ENCODE data around the gene VCL. TPM values are rescaled to one million over a fixed set of nuclear protein-coding genes. Genes with fewer than 3 reads are reported as not detected.

Gene VCL
- total RNA-seq, 2 donors from 2014 or later: 109 to 214 TPM

GRCh38 chr10:74123081-74123480, 125.2 kb downstream of the VCL start:
- no peak for TF ChIP-seq CTCF (conservative IDR thresholded peaks at IDR 0.05)
- Histone ChIP-seq H3K9ac (ENCODE audit: extremely low read depth, low read length, poor library complexity, severe bottlenecking) (no peak overlapping the region), H3K27ac (ENCODE audit: low read depth, low read length) (no peak overlapping the region), H3K27me3 (ENCODE audit: control insufficient read depth, insufficient read depth, low read length, poor library complexity, severe bottlenecking) (no peaks in the 10 kb centered on the region), H3K9me3 (ENCODE audit: control insufficient read depth, low read length) (no peaks in the 10 kb centered on the region), H3K4me1 (ENCODE audit: control insufficient read depth, insufficient read depth, low read length) (peaks cover 4% of the 10 kb centered on the region), H3K4me3 (ENCODE audit: low read length) (no peak overlapping the region), H3K36me3 (ENCODE audit: control insufficient read depth, insufficient read depth, low read length) (peaks cover 90% of the 10 kb centered on the region)
- no peak overlapping the region for H3K4me3 Mint-ChIP-seq
- no peak for DNase-seq
- H3K9me3 Mint-ChIP-seq: no peaks in the 10 kb centered on the region
- peaks cover 70% of the 10 kb centered on the region for H3K36me3 Mint-ChIP-seq (ENCODE audit: low read depth)
- WGBS, 2 experiments (ENCODE audit: insufficient coverage in 1 of 2, insufficient read length in 1 of 2): 43 to 71% methylated on average over 1 of the region's 1 CpG
- no peak overlapping the region for H3K27ac Mint-ChIP-seq
- no peaks in the 10 kb centered on the region for H3K27me3 Mint-ChIP-seq (ENCODE audit: insufficient read depth)
- H3K4me1 Mint-ChIP-seq: peaks cover 6% of the 10 kb centered on the region

GRCh38 chr10:74133923-74134820, 136.3 kb downstream of the VCL start:
- DNase-seq: no peak
- TF ChIP-seq CTCF (conservative IDR thresholded peaks at IDR 0.05): no peak
- no peaks in the 10 kb centered on the region for H3K9me3 ChIP-seq (ENCODE audit: control insufficient read depth, low read length)
- Mint-ChIP-seq H3K27me3 (ENCODE audit: insufficient read depth) (no peaks in the 10 kb centered on the region), H3K36me3 (ENCODE audit: low read depth) (peaks cover 59% of the 10 kb centered on the region), H3K4me1 (no peaks in the 10 kb centered on the region), H3K27ac (no peak overlapping the region), H3K9me3 (no peaks in the 10 kb centered on the region), H3K4me3 (no peak overlapping the region)
- 94 to 100% methylated on average over 5 to 11 of the region's 11 CpGs for WGBS, 2 experiments (ENCODE audit: insufficient coverage in 1 of 2, insufficient read length in 1 of 2)
- H3K9ac ChIP-seq (ENCODE audit: extremely low read depth, low read length, poor library complexity, severe bottlenecking): no peak overlapping the region
- H3K27ac ChIP-seq (ENCODE audit: low read depth, low read length): no peak overlapping the region
- H3K4me1 ChIP-seq (ENCODE audit: control insufficient read depth, insufficient read depth, low read length): no peaks in the 10 kb centered on the region
- H3K4me3 ChIP-seq (ENCODE audit: low read length): no peak overlapping the region
- H3K27me3 ChIP-seq (ENCODE audit: control insufficient read depth, insufficient read depth, low read length, poor library complexity, severe bottlenecking): no peaks in the 10 kb centered on the region
- peaks cover 71% of the 10 kb centered on the region for H3K36me3 ChIP-seq (ENCODE audit: control insufficient read depth, insufficient read depth, low read length)

- TF ChIP-seq CTCF (conservative IDR thresholded peaks at IDR 0.05): no peak
- 75 to 86% methylated on average over 1 of the region's 3 CpGs for WGBS, 2 experiments (ENCODE audit: insufficient coverage in 1 of 2, insufficient read length in 1 of 2)
- H3K36me3 ChIP-seq (ENCODE audit: control insufficient read depth, insufficient read depth, low read length): peaks cover 65% of the 10 kb centered on the region
These were observed 137.5 kb downstream of the VCL start for GRCh38 chr10:74135452-74135851.

More at GRCh38 chr10:74135452-74135851, 137.5 kb downstream of the VCL start:
- Mint-ChIP-seq H3K4me1 (no peaks in the 10 kb centered on the region), H3K27me3 (ENCODE audit: insufficient read depth) (no peaks in the 10 kb centered on the region), H3K4me3 (no peak overlapping the region), H3K27ac (no peak overlapping the region), H3K9me3 (no peaks in the 10 kb centered on the region), H3K36me3 (ENCODE audit: low read depth) (peaks cover 54% of the 10 kb centered on the region)
- H3K9ac ChIP-seq (ENCODE audit: extremely low read depth, low read length, poor library complexity, severe bottlenecking): no peak overlapping the region
- H3K27me3 ChIP-seq (ENCODE audit: control insufficient read depth, insufficient read depth, low read length, poor library complexity, severe bottlenecking): no peaks in the 10 kb centered on the region
- DNase-seq: no peak
- H3K9me3 ChIP-seq (ENCODE audit: control insufficient read depth, low read length): no peaks in the 10 kb centered on the region
- no peaks in the 10 kb centered on the region for H3K4me1 ChIP-seq (ENCODE audit: control insufficient read depth, insufficient read depth, low read length)
- H3K4me3 ChIP-seq (ENCODE audit: low read length): no peak overlapping the region
- no peak overlapping the region for H3K27ac ChIP-seq (ENCODE audit: low read depth, low read length)
